Measurements from ENCODE around the gene OR1J4. TPM values are rescaled to one million over a fixed set of nuclear protein-coding genes. Genes with fewer than 3 reads are reported as not detected.

OR1J4 gene, protein sequence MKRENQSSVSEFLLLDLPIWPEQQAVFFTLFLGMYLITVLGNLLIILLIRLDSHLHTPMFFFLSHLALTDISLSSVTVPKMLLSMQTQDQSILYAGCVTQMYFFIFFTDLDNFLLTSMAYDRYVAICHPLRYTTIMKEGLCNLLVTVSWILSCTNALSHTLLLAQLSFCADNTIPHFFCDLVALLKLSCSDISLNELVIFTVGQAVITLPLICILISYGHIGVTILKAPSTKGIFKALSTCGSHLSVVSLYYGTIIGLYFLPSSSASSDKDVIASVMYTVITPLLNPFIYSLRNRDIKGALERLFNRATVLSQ
- total RNA-seq (not detected), polyA plus RNA-seq (not detected)

DNA sequence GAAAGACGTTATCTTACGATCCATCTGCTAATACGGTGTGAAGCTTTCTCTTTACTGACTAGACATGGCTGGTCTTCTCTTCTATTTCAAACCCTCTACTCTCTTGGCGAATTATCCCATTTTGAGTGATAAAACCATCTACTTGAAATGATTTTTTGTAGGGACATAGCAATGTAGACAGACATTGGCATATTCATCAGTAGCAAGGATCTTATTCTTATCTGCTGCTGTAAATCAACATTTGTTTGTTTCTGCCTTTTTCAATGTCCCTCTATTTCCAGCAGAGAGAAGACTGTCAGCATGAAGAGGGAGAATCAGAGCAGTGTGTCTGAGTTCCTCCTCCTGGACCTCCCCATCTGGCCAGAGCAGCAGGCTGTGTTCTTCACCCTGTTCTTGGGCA lies at the start of gene OR1J4:
Gene OR1J4, plus strand, starts transcription at position 301 of the 400 bp plus-strand sequence. Its CDS starts 0 bp downstream, at position 301.
- peaks cover 0 to 1% (median 0%) of the 10 kb centered on the region in 5 donors for H3K9me3 Mint-ChIP-seq
- no peaks in the 10 kb centered on the region for H3K4me1 ChIP-seq (ENCODE audit: insufficient read depth, low read length)
- no peak within 1 kb of the TSS for H3K27ac ChIP-seq (ENCODE audit: low read depth, low read length)
- ChIA-PET POLR2A (no interaction called here), CTCF (no interaction called here)
- no peak within 1 kb of the TSS for H3K4me3 Mint-ChIP-seq
- H3K4me3 ChIP-seq (ENCODE audit: low read length) = no peak within 1 kb of the TSS
- H3K27me3 ChIP-seq (ENCODE audit: insufficient read depth, low read length, poor library complexity, severe bottlenecking) = no peaks in the 10 kb centered on the region
- H3K36me3 Mint-ChIP-seq = no peaks in the 10 kb centered on the region
- H3K9me3 ChIP-seq (ENCODE audit: low read length) = no peaks in the 10 kb centered on the region
- DNase-seq = no peak
- H3K27me3 Mint-ChIP-seq = peaks cover 0 to 36% of the 10 kb centered on the region in 2 donors
- H3K27ac Mint-ChIP-seq = no peak within 1 kb of the TSS
- no peaks in the 10 kb centered on the region for H3K4me1 Mint-ChIP-seq
- H3K36me3 ChIP-seq (ENCODE audit: insufficient read depth, low read length) = no peaks in the 10 kb centered on the region

DNA sequence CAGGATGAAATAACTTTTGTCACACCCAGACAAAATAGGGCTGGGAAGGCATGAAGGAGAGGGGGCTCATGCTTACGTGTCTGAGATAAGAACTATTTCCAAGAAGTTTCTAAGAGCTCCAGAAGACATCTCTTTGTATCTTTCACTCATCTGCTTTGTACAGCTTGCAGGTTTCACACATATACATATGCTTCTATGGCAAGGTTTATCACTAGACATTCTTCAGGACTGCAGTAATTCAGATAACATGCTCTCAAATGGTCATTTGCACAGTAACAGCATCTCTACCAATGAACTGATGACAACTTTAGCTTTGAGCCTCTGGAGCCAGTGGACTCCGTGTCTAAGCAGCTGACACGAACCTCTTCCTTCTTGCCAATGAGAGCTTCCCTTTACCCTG lies 44.4 kb upstream of the OR1J4 start:
- Histone ChIP-seq H3K36me3 (ENCODE audit: insufficient read depth, low read length) (no peaks in the 10 kb centered on the region), H3K9me3 (ENCODE audit: low read length) (no peaks in the 10 kb centered on the region), H3K27me3 (ENCODE audit: insufficient read depth, low read length, poor library complexity, severe bottlenecking) (no peaks in the 10 kb centered on the region), H3K27ac (ENCODE audit: low read depth, low read length) (no peak overlapping the region), H3K4me1 (ENCODE audit: insufficient read depth, low read length) (no peaks in the 10 kb centered on the region), H3K4me3 (ENCODE audit: low read length) (no peak overlapping the region)
- H3K36me3 Mint-ChIP-seq = no peaks in the 10 kb centered on the region
- H3K4me3 Mint-ChIP-seq = no peak overlapping the region
- no peak overlapping the region for H3K27ac Mint-ChIP-seq
- DNase-seq = no peak
- H3K27me3 Mint-ChIP-seq = peaks cover 6 to 28% of the 10 kb centered on the region in 2 donors
- ChIA-PET POLR2A (no interaction called here), CTCF (no interaction called here)
- no peaks in the 10 kb centered on the region for H3K9me3 Mint-ChIP-seq
- H3K4me1 Mint-ChIP-seq = no peaks in the 10 kb centered on the region

GRCh38 chr9:122475717-122476116 lies 43.2 kb upstream of the OR1J4 start:
- H3K36me3 ChIP-seq (ENCODE audit: insufficient read depth, low read length) = no peaks in the 10 kb centered on the region
- no peaks in the 10 kb centered on the region for H3K36me3 Mint-ChIP-seq
- ChIA-PET CTCF (no interaction called here), POLR2A (no interaction called here)
- peaks cover 6 to 27% of the 10 kb centered on the region in 2 donors for H3K27me3 Mint-ChIP-seq
- H3K4me1 Mint-ChIP-seq = no peaks in the 10 kb centered on the region
- H3K4me1 ChIP-seq (ENCODE audit: insufficient read depth, low read length) = no peaks in the 10 kb centered on the region
- H3K27me3 ChIP-seq (ENCODE audit: insufficient read depth, low read length, poor library complexity, severe bottlenecking) = no peaks in the 10 kb centered on the region
- H3K4me3 ChIP-seq (ENCODE audit: low read length) = no peak overlapping the region
- no peaks in the 10 kb centered on the region for H3K9me3 ChIP-seq (ENCODE audit: low read length)
- no peak overlapping the region for H3K27ac Mint-ChIP-seq
- H3K27ac ChIP-seq (ENCODE audit: low read depth, low read length) = no peak overlapping the region
- H3K9me3 Mint-ChIP-seq = no peaks in the 10 kb centered on the region
- no peak overlapping the region for H3K4me3 Mint-ChIP-seq
- no peak for DNase-seq

DNA sequence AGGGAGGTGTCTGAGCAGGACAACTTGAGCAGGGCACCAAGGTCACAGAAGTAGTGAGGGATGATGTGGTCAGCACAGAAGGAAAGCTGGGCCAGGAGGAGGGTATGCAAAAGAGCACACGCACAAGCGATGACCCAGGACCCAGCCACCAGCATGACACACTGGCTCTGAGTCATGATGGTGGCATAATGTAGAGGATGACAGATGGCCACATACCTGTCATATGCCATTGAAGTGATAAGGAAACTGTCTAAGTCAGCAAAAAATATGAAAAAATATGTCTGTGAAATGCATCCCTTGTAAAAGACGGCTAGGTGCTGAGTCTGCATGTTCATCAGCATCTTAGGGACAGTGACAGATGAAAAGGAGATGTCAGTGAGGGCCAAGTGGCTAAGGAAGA lies 41.6 kb upstream of the OR1J4 start:
- Mint-ChIP-seq H3K9me3 (no peaks in the 10 kb centered on the region), H3K4me3 (no peak overlapping the region), H3K27ac (no peak overlapping the region), H3K27me3 (peaks cover 6 to 26% of the 10 kb centered on the region in 2 donors), H3K36me3 (no peaks in the 10 kb centered on the region), H3K4me1 (no peaks in the 10 kb centered on the region)
- Histone ChIP-seq H3K27ac (ENCODE audit: low read depth, low read length) (no peak overlapping the region), H3K36me3 (ENCODE audit: insufficient read depth, low read length) (no peaks in the 10 kb centered on the region), H3K4me3 (ENCODE audit: low read length) (no peak overlapping the region), H3K9me3 (ENCODE audit: low read length) (no peaks in the 10 kb centered on the region), H3K27me3 (ENCODE audit: insufficient read depth, low read length, poor library complexity, severe bottlenecking) (no peaks in the 10 kb centered on the region), H3K4me1 (ENCODE audit: insufficient read depth, low read length) (no peaks in the 10 kb centered on the region)
- CTCF ChIA-PET = no interaction called here
- POLR2A ChIA-PET = no interaction called here
- DNase-seq = no peak

- Histone ChIP-seq H3K27ac (ENCODE audit: low read depth, low read length) (no peak within 1 kb of the TSS), H3K36me3 (ENCODE audit: insufficient read depth, low read length) (no peaks in the 10 kb centered on the region), H3K27me3 (ENCODE audit: insufficient read depth, low read length, poor library complexity, severe bottlenecking) (no peaks in the 10 kb centered on the region), H3K4me1 (ENCODE audit: insufficient read depth, low read length) (no peaks in the 10 kb centered on the region), H3K4me3 (ENCODE audit: low read length) (no peak within 1 kb of the TSS), H3K9me3 (ENCODE audit: low read length) (no peaks in the 10 kb centered on the region)
- CTCF ChIA-PET = no interaction called here
- H3K36me3 Mint-ChIP-seq = no peaks in the 10 kb centered on the region
- H3K9me3 Mint-ChIP-seq = no peaks in the 10 kb centered on the region
- POLR2A ChIA-PET = no interaction called here
- no peak within 1 kb of the TSS for H3K4me3 Mint-ChIP-seq
- H3K4me1 Mint-ChIP-seq = no peaks in the 10 kb centered on the region
- peaks cover 6 to 26% of the 10 kb centered on the region in 2 donors for H3K27me3 Mint-ChIP-seq
- DNase-seq = no peak
- no peak within 1 kb of the TSS for H3K27ac Mint-ChIP-seq
These were observed 41.1 kb upstream of the OR1J4 start, which contains the start of gene OR1J1 for GRCh38 chr9:122477826-122478225. TSS of gene OR1J1 (minus strand) at chr9:122477926. CDS start at chr9:122477926, 0 bp downstream.

DNA sequence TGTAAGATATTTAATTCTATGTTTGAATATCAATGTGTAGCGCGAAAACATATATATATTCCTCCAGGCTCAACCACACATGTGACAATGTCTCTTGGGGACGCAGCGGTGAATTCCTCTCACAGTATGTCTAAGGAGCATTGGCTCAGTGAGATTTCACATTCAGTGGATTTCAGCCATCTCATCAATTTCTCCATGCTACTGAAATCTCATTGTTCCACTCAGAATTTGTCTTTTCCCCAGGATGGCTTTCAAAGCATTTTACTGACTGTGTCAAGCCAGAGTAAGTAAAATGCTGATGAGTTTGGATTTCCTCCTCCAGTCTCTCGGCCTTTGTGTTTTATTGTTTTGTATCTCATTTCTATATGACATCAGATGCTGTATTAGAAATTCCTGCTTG lies 39.9 kb upstream of the OR1J4 start:
- Histone ChIP-seq H3K27me3 (ENCODE audit: insufficient read depth, low read length, poor library complexity, severe bottlenecking) (no peaks in the 10 kb centered on the region), H3K4me3 (ENCODE audit: low read length) (no peak overlapping the region), H3K9me3 (ENCODE audit: low read length) (no peaks in the 10 kb centered on the region), H3K4me1 (ENCODE audit: insufficient read depth, low read length) (no peaks in the 10 kb centered on the region), H3K36me3 (ENCODE audit: insufficient read depth, low read length) (no peaks in the 10 kb centered on the region), H3K27ac (ENCODE audit: low read depth, low read length) (no peak overlapping the region)
- Mint-ChIP-seq H3K4me1 (no peaks in the 10 kb centered on the region), H3K4me3 (no peak overlapping the region), H3K27me3 (peaks cover 6 to 26% of the 10 kb centered on the region in 2 donors), H3K36me3 (no peaks in the 10 kb centered on the region), H3K9me3 (no peaks in the 10 kb centered on the region), H3K27ac (no peak overlapping the region)
- ChIA-PET POLR2A (no interaction called here), CTCF (interaction anchor here (1.0 kb wide), 1 partner anchor 15 kb away, joined by 3 read pairs; no protein-coding TSS in a partner anchor)
- no peak for DNase-seq

GRCh38 chr9:122498883-122499288 lies 20.1 kb upstream of the OR1J4 start:
- H3K9me3 ChIP-seq (ENCODE audit: low read length) = no peaks in the 10 kb centered on the region

GRCh38 chr9:122506964-122507363 lies 12.0 kb upstream of the OR1J4 start:
- DNase-seq = no peak
- H3K4me3 ChIP-seq (ENCODE audit: low read length) = no peak overlapping the region
- no peaks in the 10 kb centered on the region for H3K4me1 ChIP-seq (ENCODE audit: insufficient read depth, low read length)
- H3K36me3 ChIP-seq (ENCODE audit: insufficient read depth, low read length) = no peaks in the 10 kb centered on the region
- H3K27ac ChIP-seq (ENCODE audit: low read depth, low read length) = no peak overlapping the region
- Mint-ChIP-seq H3K27me3 (peaks cover 9% of the 10 kb centered on the region in 2 donors), H3K27ac (no peak overlapping the region), H3K4me3 (no peak overlapping the region), H3K9me3 (no peaks in the 10 kb centered on the region), H3K36me3 (no peaks in the 10 kb centered on the region), H3K4me1 (no peaks in the 10 kb centered on the region)
- H3K9me3 ChIP-seq (ENCODE audit: low read length) = no peaks in the 10 kb centered on the region
- ChIA-PET CTCF (no interaction called here), POLR2A (no interaction called here)
- no peaks in the 10 kb centered on the region for H3K27me3 ChIP-seq (ENCODE audit: insufficient read depth, low read length, poor library complexity, severe bottlenecking)

More at GRCh38 chr9:122498883-122499288, 20.1 kb upstream of the OR1J4 start:
- POLR2A ChIA-PET = no interaction called here
- no peaks in the 10 kb centered on the region for H3K36me3 ChIP-seq (ENCODE audit: insufficient read depth, low read length)
- Mint-ChIP-seq H3K27me3 (peaks cover 19 to 39% of the 10 kb centered on the region in 2 donors), H3K36me3 (peaks cover 0 to 2% (median 0%) of the 10 kb centered on the region in 3 donors), H3K4me3 (no peak overlapping the region), H3K27ac (no peak overlapping the region), H3K4me1 (no peaks in the 10 kb centered on the region), H3K9me3 (peaks cover 4 to 9% (median 7%) of the 10 kb centered on the region in 5 donors)
- H3K4me3 ChIP-seq (ENCODE audit: low read length) = no peak overlapping the region
- H3K27me3 ChIP-seq (ENCODE audit: insufficient read depth, low read length, poor library complexity, severe bottlenecking) = peaks cover 5% of the 10 kb centered on the region
- no peak overlapping the region for H3K27ac ChIP-seq (ENCODE audit: low read depth, low read length)
- DNase-seq = peak in 2 of 5 donors; percentile 7 to 24
- H3K4me1 ChIP-seq (ENCODE audit: insufficient read depth, low read length) = no peaks in the 10 kb centered on the region
- CTCF ChIA-PET = interaction anchor here (1.3 kb wide), 2 partner anchors 310 to 312 kb away, joined by 3 to 9 read pairs; no protein-coding TSS in a partner anchor
